Mucosa of rectum (tissue), 2 donors: Measurements from ENCODE around the gene SWT1.

Experiments used
- H3K27ac ChIP-seq, 2 donors: one replicate each; pipeline ENCODE4 v1.7.0; 2013; ENCODE audit warnings: inconsistent platforms in 2 of 2, low read depth in 2 of 2, low read length in 2 of 2
- H3K27me3 ChIP-seq, 2 donors: one replicate each; pipeline ENCODE4 v1.7.0; 2013; ENCODE audit warnings: low read length in 2 of 2; ENCODE audit not compliant: control insufficient read depth in 2 of 2, insufficient read depth in 2 of 2
- H3K36me3 ChIP-seq, 2 donors: one replicate each; pipeline ENCODE4 v1.7.0; 2013; ENCODE audit warnings: low read length in 2 of 2; ENCODE audit not compliant: control insufficient read depth in 2 of 2, insufficient read depth in 2 of 2
- H3K4me1 ChIP-seq, 2 donors: one replicate each; pipeline ENCODE4 v1.7.0; 2013; ENCODE audit warnings: low read length in 2 of 2, mild to moderate bottlenecking in 1 of 2; ENCODE audit not compliant: control insufficient read depth in 2 of 2, insufficient read depth in 2 of 2
- H3K4me3 ChIP-seq, 2 donors: one replicate each; pipeline ENCODE4 v1.7.0; 2013; ENCODE audit warnings: low read length in 2 of 2
- H3K9ac ChIP-seq, 2 donors: one replicate each; pipeline ENCODE4 v1.7.0; 2013; ENCODE audit warnings: low read length in 2 of 2, low read depth in 1 of 2, mild to moderate bottlenecking in 1 of 2
- H3K9me3 ChIP-seq, 2 donors: one replicate each; pipeline ENCODE4 v1.7.0; 2013; ENCODE audit warnings: low read length in 2 of 2; ENCODE audit not compliant: control insufficient read depth in 2 of 2
- donor health status: healthy.
- donor health status: Normal muscosa, but diverticular disease.

Gene SWT1, protein sequence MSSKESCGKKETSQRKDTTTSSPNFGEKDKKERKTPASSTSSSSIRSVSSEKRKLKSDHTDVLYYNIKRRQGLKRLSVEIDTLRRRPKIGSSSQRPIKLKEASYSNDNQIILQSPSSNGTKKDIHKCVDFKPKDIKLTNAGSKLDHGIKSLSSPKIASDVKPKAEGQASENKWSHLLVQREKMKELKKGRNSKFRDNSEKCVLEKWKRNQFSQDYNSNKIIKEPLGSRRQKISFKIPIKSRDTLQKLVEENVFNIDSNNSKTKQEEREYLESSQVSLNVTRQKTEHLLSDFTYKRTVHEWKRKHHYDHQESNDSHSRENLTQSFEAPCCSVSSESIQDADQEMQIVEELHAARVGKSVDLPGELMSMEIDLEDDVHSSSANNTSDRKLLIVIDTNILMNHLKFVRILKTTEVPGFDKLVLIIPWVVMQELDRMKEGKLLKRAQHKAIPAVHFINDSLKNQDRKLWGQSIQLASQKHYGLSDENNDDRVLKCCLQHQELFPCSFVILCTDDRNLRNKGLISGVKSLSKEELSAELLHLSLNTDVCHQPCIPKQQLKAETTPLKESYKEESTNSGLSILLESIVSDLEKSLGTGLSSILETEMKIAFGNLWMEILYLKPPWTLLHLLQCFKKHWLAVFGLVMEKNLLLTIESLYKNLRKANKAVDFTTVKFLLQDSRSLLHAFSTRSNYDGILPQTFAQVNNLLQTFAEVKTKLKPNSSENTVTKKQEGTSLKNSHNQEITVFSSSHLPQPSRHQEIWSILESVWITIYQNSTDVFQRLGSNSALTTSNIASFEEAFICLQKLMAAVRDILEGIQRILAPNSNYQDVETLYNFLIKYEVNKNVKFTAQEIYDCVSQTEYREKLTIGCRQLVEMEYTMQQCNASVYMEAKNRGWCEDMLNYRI

DNA sequence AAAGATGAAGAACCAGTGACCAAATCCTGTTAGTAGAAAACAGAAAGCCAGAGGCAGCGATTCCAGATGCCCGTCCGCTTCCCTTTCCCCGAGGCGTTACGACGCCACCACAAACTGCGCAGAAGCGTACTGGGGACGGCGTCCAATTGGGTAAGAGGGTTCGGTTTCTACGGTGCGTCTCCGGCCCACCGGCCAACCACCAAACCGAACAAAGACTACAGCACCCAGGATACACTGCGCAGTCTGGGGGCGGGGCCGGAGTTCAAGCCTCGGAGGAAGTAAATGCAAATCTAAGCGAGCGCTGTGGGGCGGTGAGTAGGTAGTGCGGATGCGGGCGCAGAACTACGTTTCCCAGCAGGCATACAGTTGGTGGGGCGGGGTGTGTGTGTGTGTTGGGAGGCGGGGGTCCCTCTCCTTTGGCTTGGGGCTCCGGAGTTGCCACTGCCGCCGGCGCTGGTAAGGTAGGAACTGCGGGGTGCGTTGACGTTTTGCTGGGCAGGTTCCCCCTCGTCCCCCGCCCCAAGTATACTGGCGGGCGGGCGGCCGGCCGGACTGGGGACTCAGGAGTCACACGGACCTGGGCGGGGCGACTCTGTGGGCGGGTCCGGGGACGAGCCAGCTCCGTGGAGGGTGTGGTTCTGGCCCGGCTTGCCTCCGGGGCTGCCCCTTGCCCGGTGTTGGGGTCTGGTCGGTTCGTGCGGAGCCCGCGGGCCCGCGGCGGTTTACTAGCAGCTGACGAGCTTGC, at the start of gene SWT1, which contains the start of gene TRMT1L:
SWT1 (plus strand) TSS at position 314 of the 745 bp plus-strand sequence. CDS start 3,675 bp downstream, outside the sequence.
TRMT1L (minus strand) TSS at position 100 of the 745 bp plus-strand sequence. CDS start 241 bp downstream, outside the sequence.
- peaks cover 0 to 1% of the 10 kb centered on the region in 2 donors for H3K36me3 ChIP-seq
- H3K9ac ChIP-seq = peak within 1 kb of the TSS; percentile 95 to 97
- peaks cover 6 to 18% of the 10 kb centered on the region in 2 donors for H3K4me1 ChIP-seq
- peak within 1 kb of the TSS; percentile 98 to 100 for H3K27ac ChIP-seq
- no peaks in the 10 kb centered on the region for H3K27me3 ChIP-seq
- H3K9me3 ChIP-seq = no peaks in the 10 kb centered on the region
- peak within 1 kb of the TSS; percentile 85 to 91 for H3K4me3 ChIP-seq

DNA sequence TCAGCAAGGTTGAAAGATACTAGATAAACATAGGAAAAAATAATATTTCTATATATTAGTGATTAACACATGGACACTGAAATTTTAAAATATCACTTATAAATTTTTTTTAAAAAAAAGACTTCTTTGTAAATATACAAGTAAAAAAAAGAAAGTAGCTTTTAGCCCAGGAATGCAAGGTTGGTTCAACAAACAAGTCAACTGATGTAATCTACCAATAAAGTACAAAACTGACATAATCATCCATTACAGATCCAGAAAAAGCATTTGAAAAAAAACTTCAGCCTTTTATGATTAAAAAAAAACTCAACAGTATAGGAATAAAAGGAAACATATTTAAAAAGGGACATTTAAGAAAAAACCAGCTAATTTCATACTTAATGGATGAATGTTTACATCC, 48.6 kb upstream of the SWT1 start:
- H3K27ac ChIP-seq = no peak overlapping the region
- no peaks in the 10 kb centered on the region for H3K27me3 ChIP-seq
- H3K9ac ChIP-seq = no peak overlapping the region
- H3K36me3 ChIP-seq = no peaks in the 10 kb centered on the region
- H3K9me3 ChIP-seq = peaks cover 0 to 2% of the 10 kb centered on the region in 2 donors
- H3K4me1 ChIP-seq = peaks cover 3% of the 10 kb centered on the region in 2 donors
- H3K4me3 ChIP-seq = no peak overlapping the region

DNA sequence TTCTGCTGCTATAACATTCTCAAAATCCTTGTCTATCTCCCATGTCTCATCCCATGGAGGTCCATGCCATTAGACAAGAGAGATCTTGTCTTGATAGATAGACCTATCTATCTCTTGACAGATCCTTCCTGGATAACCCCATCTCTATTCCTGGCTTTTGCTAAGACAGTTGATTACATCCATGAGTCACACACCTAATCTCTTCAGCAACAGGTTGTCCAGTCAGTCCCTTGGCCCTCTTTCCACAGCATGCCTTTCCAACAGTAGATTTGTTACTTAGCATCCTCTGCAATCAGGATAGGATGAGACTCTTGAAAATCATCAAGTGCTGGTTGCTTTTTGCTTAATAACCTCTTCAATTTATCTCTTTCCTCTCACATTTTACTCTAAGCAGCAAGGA, 46.8 kb upstream of the SWT1 start:
- Histone ChIP-seq H3K9me3 (peaks cover 0 to 2% of the 10 kb centered on the region in 2 donors), H3K27me3 (no peaks in the 10 kb centered on the region), H3K9ac (no peak overlapping the region), H3K4me1 (peaks cover 0 to 3% of the 10 kb centered on the region in 2 donors), H3K36me3 (no peaks in the 10 kb centered on the region), H3K27ac (no peak overlapping the region), H3K4me3 (no peak overlapping the region)

DNA sequence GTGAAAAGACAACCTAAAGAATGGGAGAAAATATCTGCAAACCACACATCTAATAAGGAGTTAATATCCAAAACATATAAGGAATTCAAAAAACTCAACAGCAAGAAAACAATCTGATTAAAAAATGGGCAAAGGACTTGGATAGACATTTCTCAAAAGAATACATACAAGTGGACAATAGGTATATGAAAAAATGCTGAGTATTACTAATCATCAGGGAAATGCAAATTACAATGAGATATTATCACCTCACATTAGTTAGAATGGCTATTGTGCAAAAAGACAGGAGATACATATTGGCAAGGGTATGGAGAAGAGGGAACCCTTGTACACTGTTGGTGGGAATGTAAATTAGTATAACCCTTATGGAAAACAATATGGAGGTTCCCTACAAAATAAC, 45.1 kb upstream of the SWT1 start:
- H3K27ac ChIP-seq = no peak overlapping the region
- no peaks in the 10 kb centered on the region for H3K36me3 ChIP-seq
- peaks cover 0 to 3% of the 10 kb centered on the region in 2 donors for H3K4me1 ChIP-seq
- H3K4me3 ChIP-seq = no peak overlapping the region
- no peaks in the 10 kb centered on the region for H3K27me3 ChIP-seq
- no peak overlapping the region for H3K9ac ChIP-seq
- H3K9me3 ChIP-seq = peaks cover 0 to 2% of the 10 kb centered on the region in 2 donors

DNA sequence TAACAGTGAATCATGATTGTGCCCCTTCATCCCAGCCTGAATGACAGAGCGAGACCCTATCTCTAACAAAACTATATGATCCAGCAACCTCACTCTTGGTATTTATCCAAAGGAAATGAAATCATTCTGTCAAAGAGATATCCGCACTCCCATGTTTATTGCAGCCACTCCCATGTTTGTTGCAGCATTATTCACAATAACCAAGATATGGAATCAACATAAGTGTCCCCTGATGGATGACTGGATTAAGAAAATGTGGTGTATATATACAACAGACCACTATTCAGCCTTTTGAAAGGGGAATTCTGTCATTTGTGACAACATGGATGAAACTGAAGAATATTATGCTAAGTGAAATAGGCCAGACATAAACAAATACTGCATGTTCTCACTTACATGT, 44.6 kb upstream of the SWT1 start:
- H3K9ac ChIP-seq = no peak overlapping the region
- H3K36me3 ChIP-seq = no peaks in the 10 kb centered on the region
- H3K9me3 ChIP-seq = peaks cover 0 to 2% of the 10 kb centered on the region in 2 donors
- H3K4me3 ChIP-seq = no peak overlapping the region
- peaks cover 0 to 3% of the 10 kb centered on the region in 2 donors for H3K4me1 ChIP-seq
- H3K27ac ChIP-seq = no peak overlapping the region
- no peaks in the 10 kb centered on the region for H3K27me3 ChIP-seq

DNA sequence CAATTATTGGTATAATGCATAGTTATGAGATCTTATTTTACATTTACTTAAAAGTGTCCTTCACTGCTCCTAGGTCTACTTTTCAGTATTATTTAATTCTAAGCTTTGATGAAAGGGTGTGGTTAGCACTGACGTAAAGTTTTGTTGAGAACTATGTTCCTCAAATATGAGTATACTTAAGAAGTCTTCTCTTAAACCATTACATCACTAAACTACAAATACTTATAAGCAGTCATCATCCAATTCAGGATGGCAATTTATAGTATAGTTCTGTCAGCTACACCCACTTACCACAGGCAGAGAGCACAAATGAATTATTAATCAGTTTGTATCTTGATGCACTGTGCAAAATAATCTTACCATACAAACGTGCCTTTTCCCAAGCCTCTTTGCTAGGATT, 27.3 kb upstream of the SWT1 start:
- Histone ChIP-seq H3K9me3 (peaks cover 0 to 3% of the 10 kb centered on the region in 2 donors), H3K4me1 (no peaks in the 10 kb centered on the region), H3K27ac (no peak overlapping the region), H3K4me3 (no peak overlapping the region), H3K9ac (no peak overlapping the region), H3K27me3 (no peaks in the 10 kb centered on the region), H3K36me3 (peaks cover 18 to 19% of the 10 kb centered on the region in 2 donors)

DNA sequence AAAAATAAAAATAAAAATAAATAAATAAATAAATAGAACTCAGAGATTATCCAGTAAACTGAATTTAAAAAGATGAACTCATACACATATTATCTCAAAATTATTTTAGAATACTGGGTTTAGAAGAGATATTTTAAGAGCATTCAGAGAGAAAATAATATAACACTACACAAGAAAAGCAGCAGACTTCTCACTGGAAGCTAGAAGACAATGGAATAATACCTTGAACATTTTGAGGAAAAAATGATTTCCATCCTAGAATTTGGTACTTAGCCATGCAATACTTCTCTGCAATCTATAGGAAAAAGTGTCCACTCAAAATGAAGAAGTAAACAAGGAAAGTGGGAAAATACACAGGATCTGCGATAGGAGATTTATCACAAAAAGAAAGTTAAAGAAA, 24.4 kb upstream of the SWT1 start:
- Histone ChIP-seq H3K27ac (no peak overlapping the region), H3K4me3 (no peak overlapping the region), H3K27me3 (no peaks in the 10 kb centered on the region), H3K9ac (no peak overlapping the region), H3K4me1 (no peaks in the 10 kb centered on the region), H3K9me3 (peaks cover 0 to 3% of the 10 kb centered on the region in 2 donors), H3K36me3 (peaks cover 16% of the 10 kb centered on the region in 2 donors)

DNA sequence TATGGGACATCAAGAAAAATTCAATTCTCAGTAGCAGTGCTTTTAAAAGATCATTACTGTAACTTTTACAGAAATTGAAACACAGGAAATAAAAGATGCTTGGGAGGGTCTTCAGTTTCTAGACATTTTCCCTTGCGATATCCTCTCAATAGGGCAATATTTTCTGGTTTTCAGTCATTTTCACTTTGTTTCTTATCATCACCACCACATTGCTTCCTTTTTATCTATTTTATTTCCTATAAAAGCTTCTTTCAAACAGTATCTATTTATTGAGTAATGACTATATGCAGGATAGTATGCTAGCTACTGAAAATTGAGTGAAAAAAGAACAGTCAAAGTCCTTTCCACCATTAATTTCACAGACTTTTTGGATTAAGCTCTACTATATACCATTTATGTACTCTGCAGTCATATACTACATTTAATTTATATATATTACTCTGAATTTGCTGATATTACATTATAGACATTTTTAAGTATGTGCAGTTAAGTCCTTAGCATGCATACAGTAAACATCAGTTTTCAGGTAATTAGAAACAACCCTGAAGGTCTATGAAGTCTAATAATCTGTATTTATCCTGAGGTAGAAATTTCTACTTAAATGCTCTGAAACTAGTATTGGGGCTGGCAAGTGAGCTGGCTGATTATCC, 18.9 kb upstream of the SWT1 start:
- H3K9ac ChIP-seq = no peak overlapping the region
- H3K4me1 ChIP-seq = no peaks in the 10 kb centered on the region
- no peak overlapping the region for H3K27ac ChIP-seq
- H3K4me3 ChIP-seq = no peak overlapping the region
- peaks cover 0 to 27% of the 10 kb centered on the region in 2 donors for H3K36me3 ChIP-seq
- H3K9me3 ChIP-seq = no peaks in the 10 kb centered on the region
- no peaks in the 10 kb centered on the region for H3K27me3 ChIP-seq

DNA sequence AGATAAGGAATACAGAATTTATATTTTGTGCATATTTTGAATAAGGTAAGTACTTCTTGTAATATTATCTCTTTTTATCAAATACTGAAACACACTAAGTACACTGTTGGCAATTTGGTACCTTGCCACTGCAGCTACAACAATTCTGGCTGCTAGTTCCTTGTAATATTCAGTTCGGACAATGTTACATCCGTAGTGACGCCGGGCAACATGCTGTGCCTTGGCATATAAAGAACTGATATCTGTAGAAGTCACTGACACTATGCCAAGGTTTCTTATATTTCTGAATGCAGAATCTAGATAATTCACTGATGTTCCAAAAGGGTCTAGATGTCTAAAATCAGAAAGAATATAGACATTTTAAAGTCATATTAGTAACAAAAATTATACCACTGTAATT, 17.7 kb upstream of the SWT1 start:
- no peaks in the 10 kb centered on the region for H3K4me1 ChIP-seq
- H3K27ac ChIP-seq = no peak overlapping the region
- H3K27me3 ChIP-seq = no peaks in the 10 kb centered on the region
- peaks cover 0 to 32% of the 10 kb centered on the region in 2 donors for H3K36me3 ChIP-seq
- no peaks in the 10 kb centered on the region for H3K9me3 ChIP-seq
- H3K4me3 ChIP-seq = no peak overlapping the region
- no peak overlapping the region for H3K9ac ChIP-seq
